Lower lobe of right lung (tissue), 2 donors: ENCODE results near the gene F5. TPM values are rescaled to one million over a fixed set of nuclear protein-coding genes. Genes with fewer than 3 reads are reported as not detected.

Source experiments
- ATAC-seq, 2 donors: fragments of 200-7000 bp; cut with Tn5 transposase; one replicate each; pipeline ENCODE4 v1.9.1; 2020 to 2022; ENCODE audit warnings: mild to moderate bottlenecking in 2 of 2, moderate library complexity in 2 of 2
- DNase-seq: peaks from one replicate; pipeline ENCODE4 v3.0.0-alpha.2; 2020
- H3K27ac ChIP-seq: fragments of 200-600 bp; one replicate; pipeline ENCODE4 v1.8.0; 2022
- H3K27me3 ChIP-seq: fragments of 200-600 bp; one replicate; pipeline ENCODE4 v1.8.0; 2022; ENCODE audit warnings: low read depth
- H3K36me3 ChIP-seq: fragments of 200-600 bp; one replicate; pipeline ENCODE4 v1.8.0; 2022; ENCODE audit warnings: mild to moderate bottlenecking
- H3K4me1 ChIP-seq: fragments of 200-600 bp; one replicate; pipeline ENCODE4 v1.8.0; 2022
- H3K4me3 ChIP-seq: fragments of 200-600 bp; one replicate; pipeline ENCODE4 v1.8.0; 2022; ENCODE audit warnings: mild to moderate bottlenecking
- H3K9me3 ChIP-seq: fragments of 200-600 bp; one replicate; pipeline ENCODE4 v1.8.0; 2022
- CTCF ChIP-seq: fragments of 200-600 bp; IDR thresholded peaks from one replicate; pipeline ENCODE4 v1.8.0; 2022; ENCODE audit warnings: antibody characterized with exemption, mild to moderate bottlenecking
- intact Hi-C: fragments of 100-400 bp; cut with DNase I; formaldehyde crosslinking; loops from one replicate; pipeline ENCODE4 v1.11.0; 2022
- total RNA-seq: library from RNA; stranded (reverse); fragmentation: NEBNext Ultra II Directional; extraction: Animal tissue kit (Norgen Biotek cat#: 25700); gene quantifications from one replicate; pipeline ENCODE4 v1.2.1, GENCODE V29; 2021
- donor health status: DM: no; HTN: yes; CAD: no; lungs with severe emphysema.

The F5 gene
- total RNA-seq, 1 donor from 2014 or later = 4.2 TPM

GRCh38 chr1:169615803-169616202 is 29.5 kb upstream of the F5 start:
- H3K27ac ChIP-seq = no peak overlapping the region
- intact Hi-C loops = no loop called here
- no peak for TF ChIP-seq CTCF
- H3K4me3 ChIP-seq = no peak overlapping the region
- no peaks in the 10 kb centered on the region for H3K27me3 ChIP-seq
- no peaks in the 10 kb centered on the region for H3K36me3 ChIP-seq
- H3K4me1 ChIP-seq = peaks cover 5% of the 10 kb centered on the region
- no peak for ATAC-seq
- no peaks in the 10 kb centered on the region for H3K9me3 ChIP-seq
- DNase-seq = no peak

GRCh38 chr1:169610858-169611257 is 24.6 kb upstream of the F5 start:
- Histone ChIP-seq H3K9me3 (no peaks in the 10 kb centered on the region), H3K4me1 (peaks cover 23% of the 10 kb centered on the region), H3K4me3 (no peak overlapping the region), H3K36me3 (no peaks in the 10 kb centered on the region), H3K27ac (no peak overlapping the region), H3K27me3 (no peaks in the 10 kb centered on the region)
- intact Hi-C loops = no loop called here
- DNase-seq (no peak), ATAC-seq (no peak)
- no peak for TF ChIP-seq CTCF

- no peak for TF ChIP-seq CTCF
- no peak overlapping the region for H3K4me3 ChIP-seq
- H3K4me1 ChIP-seq = peaks cover 28% of the 10 kb centered on the region
- no peaks in the 10 kb centered on the region for H3K27me3 ChIP-seq
- no peak overlapping the region for H3K27ac ChIP-seq
- peak in 1 of 2 donors; percentile 37 for ATAC-seq
- no peak for DNase-seq
- intact Hi-C loops = no loop called here
- H3K36me3 ChIP-seq = no peaks in the 10 kb centered on the region
- H3K9me3 ChIP-seq = no peaks in the 10 kb centered on the region
Measured at GRCh38 chr1:169610108-169610507, 23.8 kb upstream of the F5 start.

GRCh38 chr1:169608226-169608625 is 21.9 kb upstream of the F5 start:
- DNase-seq = peak; percentile 41
- ATAC-seq = peak in 1 of 2 donors; percentile 32
- Histone ChIP-seq H3K27me3 (no peaks in the 10 kb centered on the region), H3K36me3 (no peaks in the 10 kb centered on the region), H3K9me3 (no peaks in the 10 kb centered on the region), H3K27ac (no peak overlapping the region), H3K4me1 (peaks cover 30% of the 10 kb centered on the region), H3K4me3 (no peak overlapping the region)
- TF ChIP-seq CTCF = no peak
- intact Hi-C loops = no loop called here

GRCh38 chr1:169604781-169605560 is 18.7 kb upstream of the F5 start:
- intact Hi-C loops = no loop called here
- H3K27me3 ChIP-seq = no peaks in the 10 kb centered on the region
- DNase-seq (peak; percentile 80), ATAC-seq (peak; percentile 91 to 92)
- H3K4me3 ChIP-seq = no peak overlapping the region
- no peaks in the 10 kb centered on the region for H3K9me3 ChIP-seq
- peaks cover 17% of the 10 kb centered on the region for H3K4me1 ChIP-seq
- H3K36me3 ChIP-seq = no peaks in the 10 kb centered on the region
- H3K27ac ChIP-seq = no peak overlapping the region
- no peak for TF ChIP-seq CTCF
